HEK293T (cell line): ENCODE results near the gene PXDN.
"Not testable (repeated sequence)": the region's sequence is repeated elsewhere in the genome, so short reads cannot be mapped to it uniquely, and the experiment has no call there.

Source experiments
- ARNT ChIP-seq: fragments of 450-650 bp; IDR thresholded peaks from 2 replicates; pipeline ENCODE4 v1.6.1; 2017; ENCODE audit warnings: mild to moderate bottlenecking
- CTBP1 ChIP-seq: fragments of 450-650 bp; IDR thresholded peaks from 2 replicates; pipeline ENCODE4 v1.6.1; 2016; ENCODE audit warnings: borderline replicate concordance
- ELF4 ChIP-seq: fragments of 450-650 bp; IDR thresholded peaks from 2 replicates; pipeline ENCODE4 v1.6.1; 2017; ENCODE audit warnings: antibody characterized with exemption
- FOXA1 ChIP-seq: fragments of 450-650 bp; IDR thresholded peaks from 2 replicates; pipeline ENCODE4 v1.6.1; 2016; ENCODE audit warnings: mild to moderate bottlenecking
- NFRKB ChIP-seq: fragments of 450-650 bp; IDR thresholded peaks from 2 replicates; pipeline ENCODE4 v1.6.1; 2016; ENCODE audit warnings: mild to moderate bottlenecking, moderate library complexity
- SP1 ChIP-seq: fragments of 450-650 bp; IDR thresholded peaks from 2 replicates; pipeline ENCODE4 v1.6.1; 2017
- SUZ12 ChIP-seq: fragments of 450-650 bp; IDR thresholded peaks from 2 replicates; pipeline ENCODE4 v1.6.1; 2016; ENCODE audit warnings: mild to moderate bottlenecking
- ZNF384 ChIP-seq: fragments of 450-650 bp; IDR thresholded peaks from 2 replicates; pipeline ENCODE4 v1.6.1; 2016

DNA sequence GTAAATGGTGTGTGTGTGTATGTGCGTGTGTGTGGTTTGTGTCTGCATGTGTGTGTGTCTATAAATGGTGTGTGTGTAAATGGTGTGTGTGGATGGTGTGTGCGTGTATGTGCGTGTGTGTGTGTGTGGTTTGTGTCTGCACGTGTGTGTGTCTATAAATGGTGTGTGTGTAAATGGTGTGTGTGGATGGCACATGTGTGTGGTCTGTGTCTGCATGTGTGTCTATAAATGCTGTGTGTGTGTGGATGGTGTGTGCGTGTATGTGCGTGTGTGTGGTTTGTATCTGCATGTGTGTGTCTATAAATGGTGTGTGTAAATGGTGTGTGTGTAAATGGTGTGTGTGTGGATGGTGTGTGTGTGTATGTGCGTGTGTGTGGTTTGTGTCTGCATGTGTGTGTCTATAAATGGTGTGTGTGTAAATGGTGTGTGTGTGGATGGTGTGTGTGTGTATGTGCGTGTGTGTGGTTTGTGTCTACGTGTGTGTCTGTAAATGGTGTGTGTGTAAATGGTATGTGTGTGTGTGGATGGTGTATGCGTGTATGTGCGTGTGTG is 64.8 kb downstream of the PXDN start:
- TF ChIP-seq CTBP1, SP1, ARNT, NFRKB, SUZ12, FOXA1, ELF4, ZNF384: not testable (repeated sequence)
